Thyroid gland (tissue), 4 donors: ENCODE data around the gene FUT3. TPM values are rescaled to one million over a fixed set of nuclear protein-coding genes. Genes with fewer than 3 reads are reported as not detected.

Experiments
- DNase-seq, 2 donors: peaks; one replicate each; pipeline ENCODE4 v3.0.0-alpha.2; 2019
- H3K27ac ChIP-seq, 3 donors: fragments of 200-600 bp; sonication (generic); 1 replicate in 2 of 3; 2 replicates in 1 of 3; pipeline ENCODE4 v1.5.1; 2016 to 2019; ENCODE audit warnings: mild to moderate bottlenecking in 1 of 3, moderate library complexity in 1 of 3
- H3K27me3 ChIP-seq: fragments of 200-600 bp; sonication (generic); one replicate; pipeline ENCODE4 v1.5.1; 2019
- H3K36me3 ChIP-seq, 2 donors: fragments of 200-600 bp; sonication (generic); one replicate each; pipeline ENCODE4 v1.5.1; 2016 to 2019
- H3K4me1 ChIP-seq, 2 donors: fragments of 200-600 bp; sonication (generic); one replicate each; pipeline ENCODE4 v1.5.1; 2017 to 2019
- H3K4me3 ChIP-seq, 3 donors: fragments of 200-600 bp; sonication (generic); replicated peaks in 1 of 3; 1 replicate in 2 of 3; 2 replicates in 1 of 3; pipeline ENCODE4 v1.5.1; 2016; ENCODE audit warnings: mild to moderate bottlenecking in 1 of 3
- H3K9me3 ChIP-seq: fragments of 200-600 bp; sonication (generic); one replicate; pipeline ENCODE4 v1.5.1; 2017
- CTCF ChIP-seq, 6 experiments: fragments of 200-600 bp in 3 of 6; fragments of 450-650 bp in 3 of 6; sonication (generic) in 3 of 6; IDR thresholded peaks; one replicate each; pipeline ENCODE4 v1.5.1; 2016 to 2019; ENCODE audit warnings: antibody characterized with exemption in 6 of 6, mild to moderate bottlenecking in 2 of 6, inconsistent platforms in 1 of 6, moderate library complexity in 1 of 6
- POLR2A ChIP-seq, 2 donors: fragments of 450-650 bp; IDR thresholded peaks; one replicate each; pipeline ENCODE4 v1.6.1; 2017; ENCODE audit warnings: antibody characterized with exemption in 2 of 2, mild to moderate bottlenecking in 2 of 2, moderate library complexity in 1 of 2
- WGBS, 2 donors: methylation state at CpG; one replicate each; pipeline ENCODE4 v1.1.5; 2017; 5-methylcytosine and 5-hydroxymethylcytosine counted together
- intact Hi-C: fragments of 100-400 bp; cut with DNase I; formaldehyde crosslinking; loops from one replicate; pipeline ENCODE4 v1.15.1; 2023
- total RNA-seq, 4 donors: library from RNA; depleted of rRNA; stranded (reverse); fragments of >200 nt; gene quantifications; one replicate each; pipeline ENCODE4 v1.2.3, GENCODE V29; 2016

The FUT3 gene
- total RNA-seq, 4 donors from 2014 or later, result 0.13 TPM; not detected in 3

- intact Hi-C loops, result no loop called here
- 57 to 76% methylated on average over 6 of the region's 6 CpGs for WGBS, 2 donors
- H3K27ac ChIP-seq, result no peak overlapping the region
- no peak overlapping the region for H3K4me3 ChIP-seq
- H3K9me3 ChIP-seq, result no peaks in the 10 kb centered on the region
- H3K27me3 ChIP-seq, result no peaks in the 10 kb centered on the region
- TF ChIP-seq POLR2A (IDR thresholded peaks at IDR 0.05) (no peak), CTCF (IDR thresholded peaks at IDR 0.05) (no peak)
- H3K36me3 ChIP-seq, result no peaks in the 10 kb centered on the region
- DNase-seq, result no peak
- H3K4me1 ChIP-seq, result peaks cover 0 to 6% of the 10 kb centered on the region in 2 donors
Measured at GRCh38 chr19:5820785-5821184, 30.5 kb downstream of the FUT3 start.

- TF ChIP-seq POLR2A (IDR thresholded peaks at IDR 0.05), result no peak
- TF ChIP-seq CTCF (IDR thresholded peaks at IDR 0.05), result no peak
- Histone ChIP-seq H3K4me1 (peaks cover 0 to 6% of the 10 kb centered on the region in 2 donors), H3K9me3 (no peaks in the 10 kb centered on the region), H3K27me3 (no peaks in the 10 kb centered on the region), H3K36me3 (no peaks in the 10 kb centered on the region), H3K4me3 (no peak overlapping the region), H3K27ac (no peak overlapping the region)
- no peak for DNase-seq
- intact Hi-C loops, result no loop called here
- WGBS, 2 donors, result 78 to 80% methylated on average over 7 to 10 of the region's 10 CpGs
Measured at GRCh38 chr19:5818594-5818993, 32.7 kb downstream of the FUT3 start.

GRCh38 chr19:5817218-5817617 is 34.0 kb downstream of the FUT3 start:
- Histone ChIP-seq H3K27me3 (no peaks in the 10 kb centered on the region), H3K27ac (no peak overlapping the region), H3K4me1 (peaks cover 0 to 5% of the 10 kb centered on the region in 2 donors), H3K4me3 (no peak overlapping the region), H3K9me3 (no peaks in the 10 kb centered on the region), H3K36me3 (no peaks in the 10 kb centered on the region)
- 93% methylated on average over 2 of the region's 2 CpGs for WGBS, 2 donors
- no peak for DNase-seq
- no peak for TF ChIP-seq POLR2A (IDR thresholded peaks at IDR 0.05)
- no peak for TF ChIP-seq CTCF (IDR thresholded peaks at IDR 0.05)
- intact Hi-C loops, result no loop called here

- no peak overlapping the region for H3K27ac ChIP-seq
- no peaks in the 10 kb centered on the region for H3K27me3 ChIP-seq
- H3K4me3 ChIP-seq, result no peak overlapping the region
- WGBS, 2 donors, result 41 to 44% methylated on average over 5 to 9 of the region's 11 CpGs
- TF ChIP-seq CTCF (IDR thresholded peaks at IDR 0.05) (no peak), POLR2A (IDR thresholded peaks at IDR 0.05) (no peak)
- no peaks in the 10 kb centered on the region for H3K36me3 ChIP-seq
- no peak for DNase-seq
- no peaks in the 10 kb centered on the region for H3K4me1 ChIP-seq
- intact Hi-C loops, result no loop called here
- H3K9me3 ChIP-seq, result no peaks in the 10 kb centered on the region
Measured at GRCh38 chr19:5814852-5815246, 36.4 kb downstream of the FUT3 start.

GRCh38 chr19:5814123-5814851 is 37.0 kb downstream of the FUT3 start:
- TF ChIP-seq CTCF (IDR thresholded peaks at IDR 0.05) (no peak), POLR2A (IDR thresholded peaks at IDR 0.05) (no peak)
- Histone ChIP-seq H3K4me3 (no peak overlapping the region), H3K4me1 (no peaks in the 10 kb centered on the region), H3K27me3 (no peaks in the 10 kb centered on the region), H3K36me3 (no peaks in the 10 kb centered on the region), H3K27ac (no peak overlapping the region), H3K9me3 (no peaks in the 10 kb centered on the region)
- WGBS, 2 donors, result 73 to 76% methylated on average over 8 to 9 of the region's 9 CpGs
- no peak for DNase-seq
- intact Hi-C loops, result no loop called here
